CD4-positive, alpha-beta T cell treated with Interferon alpha-2 for 1 hour (primary cell): ENCODE data around the gene BRI3BP.
"Not testable (repeated sequence)": the region's sequence is repeated elsewhere in the genome, so short reads cannot be mapped to it uniquely, and the experiment has no call there.

Experiments used
- DNase-seq, 2 donors: peaks; one replicate each; pipeline ENCODE4 v3.0.0-alpha.2; 2020 to 2022

BRI3BP gene

GRCh38 chr12:125024949-125025563 is 31.6 kb downstream of the BRI3BP start:
- no peak for DNase-seq

GRCh38 chr12:125025606-125026235 is 32.3 kb downstream of the BRI3BP start:
- no peak for DNase-seq

- DNase-seq: no peak
Measured at GRCh38 chr12:125028106-125028505, 34.7 kb downstream of the BRI3BP start.

- no peak for DNase-seq
Measured at GRCh38 chr12:125029761-125030358, 36.4 kb downstream of the BRI3BP start.

- not testable (repeated sequence) for DNase-seq
Measured at GRCh38 chr12:125031471-125031870, 38.0 kb downstream of the BRI3BP start.

- DNase-seq: no peak
Measured at GRCh38 chr12:125032466-125033152, 39.2 kb downstream of the BRI3BP start.

GRCh38 chr12:125033288-125033687 is 39.8 kb downstream of the BRI3BP start:
- DNase-seq: no peak

GRCh38 chr12:125038976-125039625 is 45.7 kb downstream of the BRI3BP start:
- no peak for DNase-seq

GRCh38 chr12:125049093-125049458 is 55.6 kb downstream of the BRI3BP start:
- no peak for DNase-seq

GRCh38 chr12:125050446-125050845 is 57.0 kb downstream of the BRI3BP start:
- DNase-seq: no peak

GRCh38 chr12:125050868-125051267 is 57.4 kb downstream of the BRI3BP start:
- DNase-seq: no peak

- no peak for DNase-seq
Measured at GRCh38 chr12:125053821-125054220, 60.4 kb downstream of the BRI3BP start.

GRCh38 chr12:125055591-125055990 is 62.1 kb downstream of the BRI3BP start:
- DNase-seq: no peak

- DNase-seq: no peak
Measured at GRCh38 chr12:125056306-125056705, 62.9 kb downstream of the BRI3BP start.

GRCh38 chr12:125057708-125058107 is 64.3 kb downstream of the BRI3BP start:
- no peak for DNase-seq

- no peak for DNase-seq
Measured at GRCh38 chr12:125061229-125061628, 67.8 kb downstream of the BRI3BP start.

GRCh38 chr12:125063522-125063921 is 70.1 kb downstream of the BRI3BP start:
- not testable (repeated sequence) for DNase-seq

GRCh38 chr12:125064492-125064891 is 71.0 kb downstream of the BRI3BP start:
- no peak for DNase-seq

GRCh38 chr12:125065021-125065918 is 71.8 kb downstream of the BRI3BP start, which contains the start of gene AACS:
Gene AACS (plus strand): TSS chr12:125065435. CDS start chr12:125065585, 150 bp downstream.
- peak; percentile 66 to 83 for DNase-seq

- no peak for DNase-seq
Measured at GRCh38 chr12:125065919-125066570, 72.6 kb downstream of the BRI3BP start.

GRCh38 chr12:125068391-125068790 is 74.9 kb downstream of the BRI3BP start:
- DNase-seq: no peak

GRCh38 chr12:125069616-125070015 is 76.2 kb downstream of the BRI3BP start:
- no peak for DNase-seq
